GM12872 (cell line): ENCODE data around the gene S100A7A.

Source experiments
- TF ChIP-seq, protein P1 (sequence below): IDR thresholded peaks from 3 replicates; pipeline ENCODE4 v1.5.1; 2011; ENCODE audit warnings: low read depth, mild to moderate bottlenecking, low read length, moderate library complexity; ENCODE audit not compliant: insufficient read depth

S100A7A gene

DNA sequence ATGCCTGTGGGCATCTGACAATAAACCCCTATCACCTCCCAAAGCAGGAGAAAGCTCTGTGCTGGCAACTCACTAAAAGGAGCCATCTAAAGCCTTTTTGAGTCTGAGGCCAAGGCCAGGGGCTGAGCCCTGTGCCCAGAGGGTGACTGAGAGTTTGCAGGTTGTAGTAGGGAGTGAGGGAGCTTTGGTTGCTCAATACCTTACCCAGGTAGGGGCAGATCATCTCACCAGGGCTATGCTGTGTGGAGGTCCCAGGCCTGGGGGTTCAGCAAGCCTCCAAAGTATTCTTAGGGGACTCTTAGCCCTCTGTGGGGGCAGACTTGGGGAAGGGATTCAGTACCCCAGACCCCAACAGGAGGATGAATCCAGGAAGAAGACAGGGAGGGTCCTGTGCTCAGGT, 23.0 kb downstream of the S100A7A start:
- TF ChIP-seq, protein P1, sequence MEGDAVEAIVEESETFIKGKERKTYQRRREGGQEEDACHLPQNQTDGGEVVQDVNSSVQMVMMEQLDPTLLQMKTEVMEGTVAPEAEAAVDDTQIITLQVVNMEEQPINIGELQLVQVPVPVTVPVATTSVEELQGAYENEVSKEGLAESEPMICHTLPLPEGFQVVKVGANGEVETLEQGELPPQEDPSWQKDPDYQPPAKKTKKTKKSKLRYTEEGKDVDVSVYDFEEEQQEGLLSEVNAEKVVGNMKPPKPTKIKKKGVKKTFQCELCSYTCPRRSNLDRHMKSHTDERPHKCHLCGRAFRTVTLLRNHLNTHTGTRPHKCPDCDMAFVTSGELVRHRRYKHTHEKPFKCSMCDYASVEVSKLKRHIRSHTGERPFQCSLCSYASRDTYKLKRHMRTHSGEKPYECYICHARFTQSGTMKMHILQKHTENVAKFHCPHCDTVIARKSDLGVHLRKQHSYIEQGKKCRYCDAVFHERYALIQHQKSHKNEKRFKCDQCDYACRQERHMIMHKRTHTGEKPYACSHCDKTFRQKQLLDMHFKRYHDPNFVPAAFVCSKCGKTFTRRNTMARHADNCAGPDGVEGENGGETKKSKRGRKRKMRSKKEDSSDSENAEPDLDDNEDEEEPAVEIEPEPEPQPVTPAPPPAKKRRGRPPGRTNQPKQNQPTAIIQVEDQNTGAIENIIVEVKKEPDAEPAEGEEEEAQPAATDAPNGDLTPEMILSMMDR: no peak

DNA sequence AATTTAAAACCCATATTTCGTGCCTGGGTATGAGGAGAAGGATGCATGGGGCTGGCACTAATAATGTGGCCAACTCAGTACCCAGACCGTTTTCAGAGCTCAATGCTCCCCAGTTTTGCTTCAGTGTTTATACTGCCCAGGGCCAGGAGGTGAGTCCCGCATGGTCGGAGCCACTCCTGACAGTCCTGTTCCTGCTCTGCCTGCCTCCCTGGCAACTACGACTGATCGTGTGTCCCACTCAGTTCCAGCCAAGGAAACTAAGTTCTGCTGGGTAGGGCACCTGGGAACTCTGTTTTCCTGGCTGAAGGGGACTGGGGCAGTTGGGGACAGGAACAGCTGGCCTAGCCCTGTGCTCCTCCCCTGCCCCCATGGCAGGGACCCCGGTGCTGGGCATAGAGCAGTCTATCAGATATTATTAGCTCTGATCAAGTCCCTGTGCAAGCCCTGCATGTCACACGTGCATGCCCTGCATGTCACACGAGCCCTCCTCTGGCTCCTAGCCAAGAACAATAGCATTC, 25.0 kb downstream of the S100A7A start:
- TF ChIP-seq, protein P1: no peak

DNA sequence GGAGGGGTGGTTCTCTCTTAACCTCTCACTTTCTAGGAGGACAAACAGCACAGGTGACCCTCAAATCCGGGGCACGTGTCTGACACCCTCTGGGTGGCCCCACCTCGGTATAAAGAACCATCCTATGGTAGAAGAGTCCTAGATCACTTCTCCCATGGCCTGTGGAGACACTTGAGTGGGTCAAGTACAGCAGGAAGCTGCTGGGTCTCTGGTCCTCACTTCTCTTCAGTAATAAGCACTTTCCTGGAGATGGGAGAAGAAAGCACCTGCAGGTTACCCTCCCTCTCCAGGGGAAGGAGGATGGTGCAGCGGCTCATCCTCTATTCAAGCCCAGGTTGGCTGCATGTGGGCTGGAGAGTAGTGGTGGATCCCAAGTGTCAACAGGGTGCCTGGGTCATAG, 27.2 kb downstream of the S100A7A start:
- TF ChIP-seq, protein P1: no peak

DNA sequence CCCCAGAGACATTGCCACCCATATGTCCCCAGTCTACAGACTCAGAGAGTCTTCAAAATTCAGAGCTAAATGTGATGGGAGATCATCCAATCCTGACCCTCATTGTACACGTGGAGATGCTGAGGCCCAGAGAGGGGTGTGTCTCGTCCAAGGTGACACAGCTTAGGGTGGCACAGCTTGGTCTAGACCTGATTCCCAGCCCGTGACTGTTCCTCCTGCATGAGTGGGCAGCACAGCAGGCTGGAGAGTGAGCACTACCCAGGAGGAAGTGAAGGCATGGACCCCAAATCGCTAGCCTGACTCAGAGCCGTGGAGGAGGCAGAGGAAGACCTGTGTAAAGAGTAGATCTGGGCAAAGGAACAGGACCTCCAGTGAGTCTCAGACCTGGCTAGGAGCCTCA, 27.8 kb downstream of the S100A7A start:
- TF ChIP-seq, protein P1: no peak

DNA sequence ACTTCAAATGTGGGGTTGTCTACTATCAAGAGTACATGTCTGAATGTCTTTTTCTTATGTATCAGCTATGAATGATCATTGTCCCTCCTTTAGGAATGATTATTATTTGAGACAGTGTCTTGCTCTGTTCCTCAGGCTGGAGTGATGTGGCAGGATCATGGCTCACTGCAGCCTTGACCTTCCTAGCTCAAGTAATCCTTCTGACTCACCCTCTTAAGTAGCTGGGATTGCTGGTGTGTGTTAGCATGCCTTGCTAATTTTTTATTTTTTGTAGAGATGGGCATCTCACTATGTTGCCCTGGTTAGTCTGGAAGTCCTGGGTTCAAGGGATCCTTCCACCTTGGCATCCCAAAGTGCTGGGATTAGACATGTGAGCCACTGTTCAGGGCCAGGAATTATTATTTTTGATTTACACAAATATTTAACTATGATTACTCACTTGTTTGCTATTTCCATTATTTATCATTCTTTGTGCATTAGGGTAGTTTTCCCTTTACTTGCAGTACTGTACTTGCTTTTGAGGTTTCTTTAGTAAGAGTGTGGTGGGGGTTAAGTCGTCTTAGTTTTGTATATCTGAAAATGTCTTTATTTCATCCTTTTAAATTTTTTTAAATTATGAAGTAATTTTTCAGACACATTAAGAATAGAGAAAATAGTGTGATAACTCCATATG, 31.3 kb downstream of the S100A7A start:
- TF ChIP-seq, protein P1: no peak

DNA sequence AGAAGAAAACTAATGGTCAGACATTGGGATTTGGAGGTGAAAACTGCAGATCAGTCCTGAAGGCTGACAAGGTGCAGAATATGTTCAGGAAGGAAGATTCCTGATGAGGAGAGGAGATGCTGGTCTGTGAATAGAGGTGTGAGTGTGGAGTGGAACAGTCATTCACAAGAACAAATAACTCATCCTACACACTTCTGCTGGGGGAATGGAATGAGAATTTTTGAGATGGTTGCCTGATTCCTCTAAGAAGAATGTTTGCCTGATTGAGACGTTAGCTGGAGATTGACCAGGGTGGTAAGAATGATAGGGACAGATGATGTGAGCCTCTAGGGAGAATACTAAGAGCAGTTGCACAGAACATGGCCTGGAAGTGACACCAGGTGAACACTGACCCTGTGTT, 40.1 kb downstream of the S100A7A start:
- TF ChIP-seq, protein P1: no peak

DNA sequence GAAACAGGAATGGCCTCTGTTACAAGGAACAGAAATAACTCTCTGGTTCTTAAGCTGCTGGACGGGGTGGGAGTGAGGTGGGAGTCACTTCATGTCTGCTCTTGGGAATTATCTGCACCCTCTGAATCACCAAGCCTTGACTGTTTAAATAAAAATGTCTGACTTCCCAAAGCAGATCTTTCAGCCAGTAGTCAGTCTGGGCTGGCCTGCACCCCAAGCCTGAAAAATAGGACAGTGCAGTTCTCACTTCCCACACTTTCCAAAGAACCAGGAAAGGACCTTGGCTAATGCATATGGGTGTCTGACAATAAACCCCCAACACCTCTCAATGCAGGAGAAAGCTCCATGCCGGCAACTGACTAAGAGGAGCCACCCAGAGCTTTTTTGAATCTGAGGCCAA, 43.3 kb downstream of the S100A7A start:
- TF ChIP-seq, protein P1: no peak
